Stimulated activated CD4-positive, alpha-beta T cell treated with anti-CD3 and anti-CD28 coated beads, Interleukin-1b, Interleukin-23, amount 100 ng/mL, for 24 hours (primary cell): ENCODE results near the gene KRTAP3-2.

Experiments
- DNase-seq, 4 experiments: peaks; one replicate each; pipeline ENCODE4 v3.0.0-alpha.2; 2020; ENCODE audit warnings: low read depth in 4 of 4, low spot score in 1 of 4

KRTAP3-2 gene

GRCh38 chr17:40966848-40967247 is 32.9 kb downstream of the KRTAP3-2 start, which contains the start of gene KRT39:
Gene KRT39 (minus strand): TSS chr17:40966948. CDS start chr17:40966856, 92 bp downstream.
- no peak for DNase-seq

- no peak for DNase-seq
Measured at GRCh38 chr17:40963838-40964237, 35.9 kb downstream of the KRTAP3-2 start.

GRCh38 chr17:40962059-40962561 is 37.6 kb downstream of the KRTAP3-2 start:
- DNase-seq: no peak

- DNase-seq: no peak
Measured at GRCh38 chr17:40961591-40961990, 38.1 kb downstream of the KRTAP3-2 start.

GRCh38 chr17:40960144-40960543 is 39.6 kb downstream of the KRTAP3-2 start:
- no peak for DNase-seq

- DNase-seq: no peak
Measured at GRCh38 chr17:40958086-40958953, 41.4 kb downstream of the KRTAP3-2 start.

GRCh38 chr17:40956401-40957254 is 43.1 kb downstream of the KRTAP3-2 start:
- no peak for DNase-seq

- DNase-seq: no peak
Measured at GRCh38 chr17:40953881-40954280, 45.8 kb downstream of the KRTAP3-2 start.

- DNase-seq: no peak
Measured at GRCh38 chr17:40952661-40953060, 47.0 kb downstream of the KRTAP3-2 start.

GRCh38 chr17:40952154-40952553 is 47.6 kb downstream of the KRTAP3-2 start:
- DNase-seq: no peak

GRCh38 chr17:40951011-40951622 is 48.6 kb downstream of the KRTAP3-2 start:
- DNase-seq: no peak

- DNase-seq: no peak
Measured at GRCh38 chr17:40950176-40950575, 49.5 kb downstream of the KRTAP3-2 start.

GRCh38 chr17:40949418-40949817 is 50.3 kb downstream of the KRTAP3-2 start:
- DNase-seq: no peak
